Neuronal stem cell (in vitro differentiated cells): ENCODE data around the gene NAALADL2.

Experiments used
- DNase-seq: peaks from one replicate; pipeline ENCODE4 v3.0.0-alpha.2; 2013; ENCODE audit warnings: low spot score
- H2AFZ ChIP-seq: one replicate; pipeline ENCODE4 v1.6.1; 2013; ENCODE audit warnings: mild to moderate bottlenecking, low read length, inconsistent platforms
- H2AK5ac ChIP-seq: 2 replicates; pipeline ENCODE4 v1.6.1; 2013; ENCODE audit warnings: low read depth, mild to moderate bottlenecking, inconsistent platforms, low read length, moderate library complexity, mixed read lengths
- H2BK120ac ChIP-seq: 2 replicates; pipeline ENCODE4 v1.6.1; 2013; ENCODE audit warnings: low read depth, mild to moderate bottlenecking, inconsistent platforms, low read length, moderate library complexity, mixed read lengths
- H2BK12ac ChIP-seq: one replicate; pipeline ENCODE4 v1.6.1; 2013; ENCODE audit warnings: low read length, inconsistent platforms
- H2BK15ac ChIP-seq: 2 replicates; pipeline ENCODE4 v1.6.1; 2013; ENCODE audit warnings: mild to moderate bottlenecking, low read length, inconsistent platforms, mixed read lengths
- H2BK5ac ChIP-seq: one replicate; pipeline ENCODE4 v1.6.1; 2013; ENCODE audit warnings: inconsistent platforms, mild to moderate bottlenecking, low read length, moderate library complexity
- H3K14ac ChIP-seq: one replicate; pipeline ENCODE4 v1.6.1; 2013; ENCODE audit warnings: low read length, inconsistent platforms
- H3K18ac ChIP-seq: 2 replicates; pipeline ENCODE4 v1.6.1; 2013; ENCODE audit warnings: low read length, inconsistent platforms
- H3K23ac ChIP-seq: 2 replicates; pipeline ENCODE4 v1.6.1; 2013; ENCODE audit warnings: low read depth, mild to moderate bottlenecking, mixed read lengths, low read length, inconsistent platforms; ENCODE audit not compliant: poor library complexity
- H3K27ac ChIP-seq: replicated peaks from 3 replicates; pipeline ENCODE4 v1.5.1; 2013; ENCODE audit warnings: low read length, inconsistent platforms
- H3K27me3 ChIP-seq, 3 experiments: 2 replicates each; pipeline ENCODE4 v1.6.1; 2013; ENCODE audit warnings: low read length in 3 of 3, mild to moderate bottlenecking in 2 of 3, inconsistent platforms in 1 of 3, low read depth in 1 of 3, mixed read lengths in 1 of 3, moderate library complexity in 1 of 3; ENCODE audit not compliant: control insufficient read depth in 3 of 3, insufficient read depth in 3 of 3
- H3K36me3 ChIP-seq, 2 donors: replicated peaks in 1 of 2; 2 replicates each; pipeline ENCODE4 v1.6.1; 2013; ENCODE audit warnings: low read length in 2 of 2; ENCODE audit not compliant: control insufficient read depth in 2 of 2, insufficient read depth in 2 of 2
- H3K4ac ChIP-seq: 2 replicates; pipeline ENCODE4 v1.6.1; 2013; ENCODE audit warnings: inconsistent platforms, mild to moderate bottlenecking, low read length, moderate library complexity
- H3K4me1 ChIP-seq, 2 donors: 1 replicate in 1 of 2; 2 replicates in 1 of 2; pipeline ENCODE4 v1.6.1; 2013; ENCODE audit warnings: low read length in 2 of 2, low read depth in 1 of 2; ENCODE audit not compliant: control insufficient read depth in 2 of 2, insufficient read depth in 1 of 2
- H3K4me2 ChIP-seq: one replicate; pipeline ENCODE4 v1.6.1; 2013; ENCODE audit warnings: mild to moderate bottlenecking, low read length, inconsistent platforms; ENCODE audit not compliant: insufficient read depth, poor library complexity, severe bottlenecking
- H3K4me3 ChIP-seq, 2 donors: 2 replicates each; pipeline ENCODE4 v1.5.1; 2013; ENCODE audit warnings: low read length in 2 of 2, mild to moderate bottlenecking in 2 of 2, inconsistent platforms in 1 of 2, moderate library complexity in 1 of 2
- H3K79me1 ChIP-seq: one replicate; pipeline ENCODE4 v1.6.1; 2013; ENCODE audit warnings: low read depth, mild to moderate bottlenecking, inconsistent platforms, low read length, moderate library complexity
- H3K9ac ChIP-seq: one replicate; pipeline ENCODE4 v1.6.1; 2013; ENCODE audit warnings: mild to moderate bottlenecking, low read depth, low read length, inconsistent platforms; ENCODE audit not compliant: poor library complexity
- H3K9me3 ChIP-seq, 2 donors: replicated peaks in 1 of 2; 2 replicates each; pipeline versions ENCODE3 to v1.6.1; 2013; ENCODE audit warnings: low read length in 2 of 2, mild to moderate bottlenecking in 2 of 2, inconsistent platforms in 1 of 2, low read depth in 1 of 2, mixed read lengths in 1 of 2, moderate library complexity in 1 of 2; ENCODE audit not compliant: control insufficient read depth in 2 of 2, insufficient read depth in 1 of 2
- H4K8ac ChIP-seq: one replicate; pipeline ENCODE4 v1.6.1; 2013; ENCODE audit warnings: low read depth, mild to moderate bottlenecking, inconsistent platforms, low read length, moderate library complexity
- H4K91ac ChIP-seq: one replicate; pipeline ENCODE4 v1.6.1; 2013; ENCODE audit warnings: low read length, low read depth, mild to moderate bottlenecking, inconsistent platforms; ENCODE audit not compliant: poor library complexity
- WGBS, 2 donors: extraction: QIAGEN DNeasy Blood & Tissue Kit; methylation state at CpG; one replicate each; pipeline ENCODE4 v1.1.7; 2013; ENCODE audit warnings: missing lambda C conversion rate in 2 of 2, mixed read lengths in 1 of 2; ENCODE audit not compliant: insufficient read length in 2 of 2, insufficient replicate concordance in 1 of 2; ENCODE audit errors: extremely low coverage in 2 of 2; 5-methylcytosine and 5-hydroxymethylcytosine counted together

The NAALADL2 gene

GRCh38 chr3:175199961-175200360, 340.8 kb downstream of the NAALADL2 start:
- Histone ChIP-seq H2BK5ac (no peak overlapping the region), H3K79me1 (no peaks in the 10 kb centered on the region), H3K27ac (no peak overlapping the region), H3K4ac (no peak overlapping the region), H2BK12ac (no peak overlapping the region), H3K9ac (no peak overlapping the region), H4K91ac (no peak overlapping the region), H3K18ac (no peak overlapping the region), H4K8ac (no peak overlapping the region), H3K14ac (no peak overlapping the region), H3K36me3 (no peaks in the 10 kb centered on the region), H3K4me2 (no peak overlapping the region), H2BK15ac (no peak overlapping the region), H3K23ac (no peak overlapping the region), H2AFZ (peak overlapping the region; percentile 6), H2BK120ac (no peak overlapping the region), H3K4me1 (no peaks in the 10 kb centered on the region), H3K27me3 (no peaks in the 10 kb centered on the region), H2AK5ac (no peak overlapping the region), H3K4me3 (no peak overlapping the region), H3K9me3 (no peaks in the 10 kb centered on the region)
- no CpG with 5 or more reads among the region's 1 CpG for WGBS, 2 donors
- DNase-seq: no peak

GRCh38 chr3:175200391-175201095, 341.4 kb downstream of the NAALADL2 start:
- no peak overlapping the region for H3K27ac ChIP-seq
- no CpG with 5 or more reads among the region's 2 CpGs for WGBS, 2 donors
- no peak overlapping the region for H2BK15ac ChIP-seq
- H3K4me2 ChIP-seq: no peak overlapping the region
- H2BK12ac ChIP-seq: no peak overlapping the region
- no peaks in the 10 kb centered on the region for H3K9me3 ChIP-seq
- no peak overlapping the region for H3K4ac ChIP-seq
- H3K23ac ChIP-seq: no peak overlapping the region
- DNase-seq: no peak
- H4K8ac ChIP-seq: no peak overlapping the region
- H3K9ac ChIP-seq: no peak overlapping the region
- H3K4me3 ChIP-seq: no peak overlapping the region
- no peak overlapping the region for H4K91ac ChIP-seq
- no peaks in the 10 kb centered on the region for H3K27me3 ChIP-seq
- no peak overlapping the region for H2BK5ac ChIP-seq
- peak overlapping the region; percentile 6 for H2AFZ ChIP-seq
- no peak overlapping the region for H2AK5ac ChIP-seq
- H2BK120ac ChIP-seq: no peak overlapping the region
- H3K4me1 ChIP-seq: no peaks in the 10 kb centered on the region
- no peak overlapping the region for H3K18ac ChIP-seq
- no peaks in the 10 kb centered on the region for H3K36me3 ChIP-seq
- H3K14ac ChIP-seq: no peak overlapping the region
- no peaks in the 10 kb centered on the region for H3K79me1 ChIP-seq

GRCh38 chr3:175207361-175207760, 348.2 kb downstream of the NAALADL2 start:
- no peaks in the 10 kb centered on the region for H3K36me3 ChIP-seq
- DNase-seq: no peak
- H3K27ac ChIP-seq: no peak overlapping the region

GRCh38 chr3:175208326-175208725, 349.2 kb downstream of the NAALADL2 start:
- Histone ChIP-seq H2BK12ac (no peak overlapping the region), H3K9me3 (no peaks in the 10 kb centered on the region), H3K4ac (no peak overlapping the region), H3K27me3 (no peaks in the 10 kb centered on the region), H2BK120ac (no peak overlapping the region), H3K23ac (no peak overlapping the region), H2AK5ac (no peak overlapping the region), H2AFZ (peak overlapping the region; percentile 67), H4K91ac (no peak overlapping the region), H4K8ac (no peak overlapping the region), H3K18ac (no peak overlapping the region), H3K9ac (no peak overlapping the region), H2BK15ac (no peak overlapping the region), H3K14ac (no peak overlapping the region), H2BK5ac (no peak overlapping the region), H3K79me1 (no peaks in the 10 kb centered on the region), H3K4me1 (no peaks in the 10 kb centered on the region), H3K27ac (no peak overlapping the region), H3K4me2 (no peak overlapping the region), H3K4me3 (no peak overlapping the region), H3K36me3 (no peaks in the 10 kb centered on the region)
- DNase-seq: no peak
- WGBS, 2 donors: no CpG with 5 or more reads among the region's 5 CpGs

More at GRCh38 chr3:175207361-175207760, 348.2 kb downstream of the NAALADL2 start:
- H3K4me1 ChIP-seq: no peaks in the 10 kb centered on the region
- H2BK5ac ChIP-seq: no peak overlapping the region
- H3K14ac ChIP-seq: no peak overlapping the region
- H2AK5ac ChIP-seq: no peak overlapping the region
- no peak overlapping the region for H2BK15ac ChIP-seq
- no peak overlapping the region for H4K8ac ChIP-seq
- no CpG with 5 or more reads among the region's 3 CpGs for WGBS, 2 donors
- no peak overlapping the region for H3K23ac ChIP-seq
- no peak overlapping the region for H3K4me2 ChIP-seq
- no peaks in the 10 kb centered on the region for H3K9me3 ChIP-seq
- no peak overlapping the region for H2BK120ac ChIP-seq
- no peak overlapping the region for H4K91ac ChIP-seq
- H3K27me3 ChIP-seq: no peaks in the 10 kb centered on the region
- H3K18ac ChIP-seq: no peak overlapping the region
- H3K4ac ChIP-seq: no peak overlapping the region
- H2BK12ac ChIP-seq: no peak overlapping the region
- H3K9ac ChIP-seq: no peak overlapping the region
- H3K4me3 ChIP-seq: no peak overlapping the region
- H3K79me1 ChIP-seq: no peaks in the 10 kb centered on the region
- H2AFZ ChIP-seq: peak overlapping the region; percentile 67
